Hepatocyte (in vitro differentiated cells): ENCODE results near the gene HPCAL1. TPM values are rescaled to one million over a fixed set of nuclear protein-coding genes. Genes with fewer than 3 reads are reported as not detected.

Experiments used
- DNase-seq: peaks from one replicate; pipeline ENCODE4 v3.0.0-alpha.2; 2016; ENCODE audit warnings: low spot score
- H2AFZ ChIP-seq: fragments of 200-600 bp; sonication (generic); 2 replicates; pipeline ENCODE4 v1.6.0; 2016; ENCODE audit warnings: antibody characterized with exemption, mild to moderate bottlenecking
- H3K27ac ChIP-seq: fragments of 200-600 bp; sonication (generic); 2 replicates; pipeline ENCODE4 v1.5.1; 2016; ENCODE audit warnings: mild to moderate bottlenecking
- H3K27me3 ChIP-seq: fragments of 200-600 bp; sonication (generic); 2 replicates; pipeline ENCODE4 v1.6.1; 2016
- H3K36me3 ChIP-seq: fragments of 200-600 bp; sonication (generic); replicated peaks from 2 replicates; pipeline ENCODE4 v1.5.1; 2016; ENCODE audit warnings: low read depth; ENCODE audit not compliant: insufficient read depth
- H3K4me1 ChIP-seq: fragments of 200-600 bp; sonication (generic); 2 replicates; pipeline ENCODE4 v1.5.1; 2016; ENCODE audit warnings: mild to moderate bottlenecking, moderate library complexity; ENCODE audit not compliant: insufficient read depth
- H3K4me2 ChIP-seq: fragments of 200-600 bp; sonication (generic); 2 replicates; pipeline ENCODE4 v1.6.0; 2016
- H3K4me3 ChIP-seq: fragments of 200-600 bp; sonication (generic); 2 replicates; pipeline ENCODE4 v1.5.1; 2016; ENCODE audit warnings: mild to moderate bottlenecking
- H3K79me2 ChIP-seq: fragments of 200-600 bp; sonication (generic); 2 replicates; pipeline ENCODE4 v1.6.0; 2017; ENCODE audit warnings: mild to moderate bottlenecking
- H3K9me2 ChIP-seq: fragments of 200-600 bp; sonication (generic); replicated peaks from 2 replicates; pipeline ENCODE4 v1.6.0; 2017; ENCODE audit warnings: mild to moderate bottlenecking; ENCODE audit not compliant: insufficient read depth
- H3K9me3 ChIP-seq: fragments of 200-600 bp; sonication (generic); 2 replicates; pipeline ENCODE4 v1.5.1; 2016; ENCODE audit warnings: low read depth, mild to moderate bottlenecking
- H4K20me1 ChIP-seq: fragments of 200-600 bp; sonication (generic); 2 replicates; pipeline ENCODE4 v1.6.0; 2016; ENCODE audit warnings: mild to moderate bottlenecking; ENCODE audit not compliant: insufficient read depth, poor library complexity, severe bottlenecking
- CTCF ChIP-seq: fragments of 200-600 bp; sonication (generic); IDR thresholded peaks from 2 replicates; pipeline ENCODE4 v1.5.1; 2016; ENCODE audit warnings: antibody characterized with exemption, mild to moderate bottlenecking; ENCODE audit not compliant: poor library complexity
- EZH2 ChIP-seq: fragments of 200-600 bp; sonication (generic); IDR thresholded peaks from 2 replicates; pipeline ENCODE4 v1.6.1; 2016; ENCODE audit warnings: antibody characterized with exemption, mild to moderate bottlenecking, borderline replicate concordance
- EZH2phosphoT487 ChIP-seq: fragments of 200-600 bp; sonication (generic); IDR thresholded peaks from one replicate; pipeline ENCODE4 v1.6.1; 2018; ENCODE audit warnings: antibody characterized with exemption, mild to moderate bottlenecking, low read depth, moderate library complexity; ENCODE audit not compliant: unreplicated experiment, severe bottlenecking
- WGBS: methylation state at CpG from one replicate; pipeline ENCODE4 v1.1.6; 2016; ENCODE audit warnings: low lambda C conversion rate; ENCODE audit errors: missing lambda C conversion rate; 5-methylcytosine and 5-hydroxymethylcytosine counted together
- polyA plus RNA-seq: library from polyadenylated mRNA; unstranded; fragments of >200 nt; fragmentation: Nextera tagmentation; extraction: Ambion mirVana; gene quantifications from 2 replicates; pipeline ENCODE4 v1.2.1, GENCODE V29; 2016
- total RNA-seq: library from RNA; depleted of rRNA; stranded (reverse); fragments of >200 nt; gene quantifications from 2 replicates; pipeline ENCODE4 v1.2.3, GENCODE V29; 2014

HPCAL1 gene
- total and polyA plus RNA-seq, 2 experiments from 2014 or later = 22.5 to 39.1 TPM

- no peaks in the 10 kb centered on the region for H3K9me3 ChIP-seq
- H3K27ac ChIP-seq = no peak overlapping the region
- no peak overlapping the region for H3K4me2 ChIP-seq
- H3K4me3 ChIP-seq = no peak overlapping the region
- no peak overlapping the region for H2AFZ ChIP-seq
- DNase-seq = no peak
- no peaks in the 10 kb centered on the region for H4K20me1 ChIP-seq
- TF ChIP-seq EZH2phosphoT487 (no peak), EZH2 (no peak), CTCF (no peak)
- WGBS = 93% methylated on average over 6 of the region's 6 CpGs
- H3K36me3 ChIP-seq = no peaks in the 10 kb centered on the region
- peaks cover 27% of the 10 kb centered on the region for H3K79me2 ChIP-seq
- no peaks in the 10 kb centered on the region for H3K9me2 ChIP-seq
- no peaks in the 10 kb centered on the region for H3K27me3 ChIP-seq
- peaks cover 14% of the 10 kb centered on the region for H3K4me1 ChIP-seq
Observed at GRCh38 chr2:10370895-10371294, 68.2 kb downstream of the HPCAL1 start.

GRCh38 chr2:10371441-10372196 is 68.9 kb downstream of the HPCAL1 start:
- no peaks in the 10 kb centered on the region for H3K27me3 ChIP-seq
- H3K79me2 ChIP-seq = peaks cover 23% of the 10 kb centered on the region
- peaks cover 14% of the 10 kb centered on the region for H3K4me1 ChIP-seq
- H3K9me3 ChIP-seq = no peaks in the 10 kb centered on the region
- H3K9me2 ChIP-seq = no peaks in the 10 kb centered on the region
- whole genome bisulfite sequencing = 91% methylated on average over 15 of the region's 15 CpGs
- DNase-seq = no peak
- H4K20me1 ChIP-seq = no peaks in the 10 kb centered on the region
- H3K4me2 ChIP-seq = no peak overlapping the region
- no peak overlapping the region for H2AFZ ChIP-seq
- TF ChIP-seq EZH2 (no peak), CTCF (no peak), EZH2phosphoT487 (no peak)
- H3K4me3 ChIP-seq = no peak overlapping the region
- H3K36me3 ChIP-seq = no peaks in the 10 kb centered on the region
- H3K27ac ChIP-seq = no peak overlapping the region

- no peak for DNase-seq
- WGBS = 94% methylated on average over 20 of the region's 20 CpGs
- Histone ChIP-seq H3K27me3 (no peaks in the 10 kb centered on the region), H3K4me2 (no peak overlapping the region), H3K4me1 (peaks cover 14% of the 10 kb centered on the region), H2AFZ (no peak overlapping the region), H3K4me3 (no peak overlapping the region), H3K9me3 (no peaks in the 10 kb centered on the region), H3K9me2 (no peaks in the 10 kb centered on the region), H3K36me3 (no peaks in the 10 kb centered on the region), H3K79me2 (peaks cover 23% of the 10 kb centered on the region), H3K27ac (no peak overlapping the region), H4K20me1 (no peaks in the 10 kb centered on the region)
- TF ChIP-seq CTCF (no peak), EZH2 (no peak), EZH2phosphoT487 (no peak)
Observed at GRCh38 chr2:10372203-10372861, 69.6 kb downstream of the HPCAL1 start.
